MCF 10A (cell line): ENCODE measurements around the gene PAK4. TPM values are rescaled to one million over a fixed set of nuclear protein-coding genes. Genes with fewer than 3 reads are reported as not detected.
A peak's percentile ranks its signal among the peaks of the same experiment; 100 is the strongest.

ENCODE experiments used
- BruUV-seq: library from RNA; stranded (reverse); fragments of 400-500 nt; replicated peaks from 2 replicates; lab custom pipeline; 2021; lab: Mats Ljungman, UMichigan
- CTCF ChIA-PET: fragments of 300-600 bp; sonication (Branson Sonifier 250); formaldehyde crosslinking; extraction: SDS; loops from one replicate; lab custom pipeline; 2021; ENCODE audit warnings: antibody characterized with exemption, inconsistent platforms; lab: Yijun Ruan, JAX
- POLR2A ChIA-PET: fragments of 300-600, 350-650 bp; sonication (Branson Sonifier 250); formaldehyde crosslinking; extraction: SDS; loops from one replicate; lab custom pipeline; 2020; ENCODE audit warnings: antibody characterized with exemption, inconsistent platforms; lab: Yijun Ruan, JAX
- DNase-seq: peaks from one replicate; pipeline ENCODE4 v3.0.0-alpha.2; 2018; ENCODE audit not compliant: unreplicated experiment
- H3K27ac Mint-ChIP-seq: one replicate; pipeline ENCODE4 v1.8.0; 2022; ENCODE audit warnings: mild to moderate bottlenecking, low read depth, mixed read lengths; ENCODE audit not compliant: unreplicated experiment
- H3K27me3 Mint-ChIP-seq: one replicate; pipeline ENCODE4 v1.8.0; 2022; ENCODE audit warnings: mixed read lengths; ENCODE audit not compliant: insufficient read depth, unreplicated experiment
- H3K36me3 Mint-ChIP-seq: one replicate; pipeline ENCODE4 v1.8.0; 2022; ENCODE audit warnings: mild to moderate bottlenecking, moderate library complexity, mixed read lengths; ENCODE audit not compliant: insufficient read depth, unreplicated experiment
- H3K4me1 Mint-ChIP-seq: one replicate; pipeline ENCODE4 v1.8.0; 2022; ENCODE audit warnings: mixed read lengths; ENCODE audit not compliant: insufficient read depth, unreplicated experiment
- H3K4me3 Mint-ChIP-seq: one replicate; pipeline ENCODE4 v1.8.0; 2022; ENCODE audit warnings: mild to moderate bottlenecking, moderate library complexity, mixed read lengths; ENCODE audit not compliant: unreplicated experiment
- H3K9me3 Mint-ChIP-seq: one replicate; pipeline ENCODE4 v1.8.0; 2022; ENCODE audit warnings: mixed read lengths; ENCODE audit not compliant: unreplicated experiment
- intact Hi-C: fragments of 100-400 bp; cut with micrococcal nuclease; formaldehyde crosslinking; loops from 2 replicates; pipeline ENCODE4 v1.14.1; 2022
- total RNA-seq: library from RNA; stranded (reverse); gene quantifications from 2 replicates; pipeline ENCODE4 v1.2.3, GENCODE V29; 2022
- TF ChIP-seq, protein P1 (sequence below): fragments of 200-600 bp; IDR thresholded peaks from one replicate; pipeline ENCODE4 v1.8.0; 2022; ENCODE audit warnings: antibody characterized with exemption, mild to moderate bottlenecking; ENCODE audit not compliant: unreplicated experiment

PAK4 gene
- total RNA-seq, 1 experiment from 2014 or later: 29.5 TPM

DNA sequence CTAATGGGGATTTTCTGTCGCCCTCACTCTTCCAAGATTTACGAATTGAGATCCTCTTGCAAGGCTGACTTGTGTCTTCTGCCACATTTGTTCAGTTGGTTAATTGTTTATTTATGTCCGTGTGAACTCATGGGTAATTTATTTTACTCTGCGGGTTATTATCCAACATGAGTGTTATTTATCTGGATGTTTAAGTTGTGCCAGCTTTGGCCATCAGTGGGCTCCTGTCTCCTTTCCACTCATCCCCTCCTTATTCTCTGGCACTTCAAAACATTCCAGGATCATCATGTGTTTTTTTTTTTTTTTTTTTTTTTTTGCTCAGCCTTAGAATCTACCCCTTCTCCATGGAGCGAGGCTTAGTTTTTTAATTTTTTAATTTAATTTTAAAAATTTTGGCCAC lies 22.4 kb upstream of the PAK4 start:
- H3K4me3 Mint-ChIP-seq: no peak overlapping the region
- CTCF ChIA-PET: no interaction called here
- no peak for DNase-seq
- POLR2A ChIA-PET: no interaction called here
- no TSS peak for BruUV-seq
- no peaks in the 10 kb centered on the region for H3K9me3 Mint-ChIP-seq
- no peak overlapping the region for H3K27ac Mint-ChIP-seq
- intact Hi-C loops: no loop called here
- TF ChIP-seq, protein P1, sequence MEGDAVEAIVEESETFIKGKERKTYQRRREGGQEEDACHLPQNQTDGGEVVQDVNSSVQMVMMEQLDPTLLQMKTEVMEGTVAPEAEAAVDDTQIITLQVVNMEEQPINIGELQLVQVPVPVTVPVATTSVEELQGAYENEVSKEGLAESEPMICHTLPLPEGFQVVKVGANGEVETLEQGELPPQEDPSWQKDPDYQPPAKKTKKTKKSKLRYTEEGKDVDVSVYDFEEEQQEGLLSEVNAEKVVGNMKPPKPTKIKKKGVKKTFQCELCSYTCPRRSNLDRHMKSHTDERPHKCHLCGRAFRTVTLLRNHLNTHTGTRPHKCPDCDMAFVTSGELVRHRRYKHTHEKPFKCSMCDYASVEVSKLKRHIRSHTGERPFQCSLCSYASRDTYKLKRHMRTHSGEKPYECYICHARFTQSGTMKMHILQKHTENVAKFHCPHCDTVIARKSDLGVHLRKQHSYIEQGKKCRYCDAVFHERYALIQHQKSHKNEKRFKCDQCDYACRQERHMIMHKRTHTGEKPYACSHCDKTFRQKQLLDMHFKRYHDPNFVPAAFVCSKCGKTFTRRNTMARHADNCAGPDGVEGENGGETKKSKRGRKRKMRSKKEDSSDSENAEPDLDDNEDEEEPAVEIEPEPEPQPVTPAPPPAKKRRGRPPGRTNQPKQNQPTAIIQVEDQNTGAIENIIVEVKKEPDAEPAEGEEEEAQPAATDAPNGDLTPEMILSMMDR: no peak
- H3K36me3 Mint-ChIP-seq: peaks cover 6% of the 10 kb centered on the region
- H3K4me1 Mint-ChIP-seq: no peaks in the 10 kb centered on the region
- H3K27me3 Mint-ChIP-seq: no peaks in the 10 kb centered on the region

DNA sequence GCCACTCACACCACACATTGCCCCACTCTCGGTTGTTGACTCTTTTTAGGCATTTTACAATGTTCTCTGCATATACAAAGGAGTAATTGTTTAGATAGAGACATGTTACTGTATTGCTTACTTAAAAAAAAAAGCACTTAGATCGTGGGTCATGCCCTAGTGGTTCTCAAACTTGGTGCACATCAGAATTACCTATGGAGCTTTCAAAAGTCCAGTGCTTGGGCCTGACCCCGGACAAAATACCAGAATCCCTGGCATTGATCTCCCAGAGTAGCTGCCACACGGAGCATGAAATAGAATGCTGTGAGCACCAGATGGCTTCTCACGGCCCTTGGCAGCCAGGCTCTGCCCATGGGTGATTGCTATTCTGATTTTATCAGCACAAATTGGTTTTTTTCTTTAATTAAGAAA lies 21.4 kb upstream of the PAK4 start:
- CTCF ChIA-PET: no interaction called here
- DNase-seq: no peak
- Mint-ChIP-seq H3K36me3 (peaks cover 6% of the 10 kb centered on the region), H3K9me3 (no peaks in the 10 kb centered on the region), H3K27me3 (no peaks in the 10 kb centered on the region), H3K27ac (no peak overlapping the region), H3K4me1 (no peaks in the 10 kb centered on the region), H3K4me3 (no peak overlapping the region)
- TF ChIP-seq, protein P1: no peak
- POLR2A ChIA-PET: no interaction called here
- no TSS peak for BruUV-seq
- intact Hi-C loops: no loop called here

DNA sequence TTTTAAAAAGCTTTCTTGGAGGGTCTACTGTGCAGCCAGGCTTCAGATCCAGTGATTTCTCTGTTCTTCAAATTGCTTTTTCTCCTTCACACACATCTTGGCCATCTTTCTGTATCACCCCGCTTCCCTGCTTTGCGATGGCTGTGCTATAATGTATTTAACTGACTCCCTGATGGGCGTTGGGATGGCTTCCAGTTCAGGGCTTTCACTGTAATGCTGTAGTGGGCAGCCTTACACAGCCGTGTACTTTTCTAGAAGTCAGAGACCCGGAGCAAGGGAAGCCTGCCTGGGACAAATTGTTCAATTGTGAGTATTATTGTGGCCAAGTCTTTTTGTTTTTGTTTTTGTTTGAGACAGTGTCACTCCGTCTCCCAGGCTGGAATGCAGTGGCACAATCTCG lies 19.4 kb upstream of the PAK4 start:
- intact Hi-C loops: no loop called here

DNA sequence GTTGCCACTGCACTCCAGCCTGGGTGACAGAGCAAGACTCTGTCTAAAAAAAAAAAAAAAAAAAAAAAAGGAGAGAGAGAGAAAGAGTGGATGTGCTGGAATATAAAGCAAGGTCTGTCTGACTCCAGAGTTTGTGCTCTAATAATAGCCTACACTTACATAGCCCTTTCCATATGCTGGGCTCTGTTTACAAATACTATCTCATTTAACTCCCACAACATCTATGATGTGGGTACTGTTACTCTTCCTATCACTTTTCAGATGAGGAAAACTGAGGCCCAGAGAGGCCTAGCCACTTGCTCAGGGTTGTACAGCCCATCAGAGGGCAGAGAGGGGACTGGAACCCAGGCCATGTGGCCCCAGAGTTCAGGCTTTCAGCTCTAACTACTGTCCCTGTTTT lies 15.9 kb upstream of the PAK4 start:
- no peaks in the 10 kb centered on the region for H3K36me3 Mint-ChIP-seq
- no peaks in the 10 kb centered on the region for H3K9me3 Mint-ChIP-seq
- DNase-seq: no peak
- POLR2A ChIA-PET: no interaction called here
- BruUV-seq: no TSS peak
- TF ChIP-seq, protein P1: no peak
- H3K4me3 Mint-ChIP-seq: no peak overlapping the region
- no peak overlapping the region for H3K27ac Mint-ChIP-seq
- peaks cover 30% of the 10 kb centered on the region for H3K4me1 Mint-ChIP-seq
- no peaks in the 10 kb centered on the region for H3K27me3 Mint-ChIP-seq
- intact Hi-C loops: loop anchor here (1.0 to 5.0 kb wide), 2 partner anchors 57 to 147 kb away; no protein-coding TSS in a partner anchor
- CTCF ChIA-PET: interaction anchor here (0.5 to 6.0 kb wide), 19 partner anchors 10 to 1029 kb away, joined by 3 to 65 read pairs (median 4); no protein-coding TSS in a partner anchor

More for the DNA sequence above, 19.4 kb upstream of the PAK4 start:
- Mint-ChIP-seq H3K27ac (peak overlapping the region; percentile 9), H3K36me3 (peaks cover 2% of the 10 kb centered on the region), H3K27me3 (no peaks in the 10 kb centered on the region), H3K9me3 (no peaks in the 10 kb centered on the region), H3K4me1 (peaks cover 8% of the 10 kb centered on the region), H3K4me3 (no peak overlapping the region)
- BruUV-seq: no TSS peak
- POLR2A ChIA-PET: no interaction called here
- CTCF ChIA-PET: no interaction called here
- DNase-seq: no peak
- TF ChIP-seq, protein P1: no peak
